Measurements from ENCODE around the gene ELMOD1.

ELMOD1 gene

GRCh38 chr11:107590460-107591377 lies at the start of gene ELMOD1:
TSS of gene ELMOD1 (plus strand) at chr11:107591147. CDS start at chr11:107618190, 27,043 bp downstream.
- peak within 1 kb of the TSS; percentile 74 for H3K4me3 ChIP-seq (ENCODE audit: low read depth, low read length)
- peaks cover 31% of the 10 kb centered on the region for H3K27me3 ChIP-seq (replicated peaks)
- no peak for TF ChIP-seq CTCF (IDR thresholded peaks at IDR 0.05; ENCODE audit: low read depth, low read length, missing control alignments)
- peak; percentile 24 for DNase-seq
- in situ Hi-C loops (cut with HindIII; ENCODE audit: low pct_ligation_motif_present, low sequenced_read_pairs), result no loop called here
- H3K36me3 ChIP-seq (replicated peaks), result no peaks in the 10 kb centered on the region
- no peak within 1 kb of the TSS for H3K27ac ChIP-seq

GRCh38 chr11:107545101-107545514 lies 45.8 kb upstream of the ELMOD1 start:
- in situ Hi-C loops (cut with HindIII; ENCODE audit: low pct_ligation_motif_present, low sequenced_read_pairs), result no loop called here
- H3K27me3 ChIP-seq (replicated peaks), result no peaks in the 10 kb centered on the region
- H3K4me3 ChIP-seq (ENCODE audit: low read depth, low read length), result no peak overlapping the region
- peak; percentile 74 for DNase-seq
- H3K36me3 ChIP-seq (replicated peaks), result peaks cover under 1% of the 10 kb centered on the region
- H3K27ac ChIP-seq, result peak overlapping the region; percentile 88
- no peak for TF ChIP-seq CTCF (IDR thresholded peaks at IDR 0.05; ENCODE audit: low read depth, low read length, missing control alignments)

- DNase-seq, result no peak
- H3K27ac ChIP-seq, result no peak overlapping the region
- peaks cover 4% of the 10 kb centered on the region for H3K36me3 ChIP-seq (replicated peaks)
- no peak for TF ChIP-seq CTCF (IDR thresholded peaks at IDR 0.05; ENCODE audit: low read depth, low read length, missing control alignments)
- no peaks in the 10 kb centered on the region for H3K27me3 ChIP-seq (replicated peaks)
- no peak overlapping the region for H3K4me3 ChIP-seq (ENCODE audit: low read depth, low read length)
- in situ Hi-C loops (cut with HindIII; ENCODE audit: low pct_ligation_motif_present, low sequenced_read_pairs), result no loop called here
These were observed 43.0 kb upstream of the ELMOD1 start for GRCh38 chr11:107547961-107548360.

GRCh38 chr11:107549253-107549953 lies 41.5 kb upstream of the ELMOD1 start:
- peak; percentile 25 for DNase-seq
- Histone ChIP-seq H3K36me3 (replicated peaks) (peaks cover 4% of the 10 kb centered on the region), H3K27ac (no peak overlapping the region), H3K27me3 (replicated peaks) (no peaks in the 10 kb centered on the region), H3K4me3 (ENCODE audit: low read depth, low read length) (no peak overlapping the region)
- TF ChIP-seq CTCF (IDR thresholded peaks at IDR 0.05; ENCODE audit: low read depth, low read length, missing control alignments), result peak; percentile 79
- in situ Hi-C loops (cut with HindIII; ENCODE audit: low pct_ligation_motif_present, low sequenced_read_pairs), result no loop called here

- in situ Hi-C loops (cut with HindIII; ENCODE audit: low pct_ligation_motif_present, low sequenced_read_pairs), result loop anchor here (25.0 kb wide), 1 partner anchor 137 kb away; no protein-coding TSS in a partner anchor
- no peaks in the 10 kb centered on the region for H3K27me3 ChIP-seq (replicated peaks)
- peaks cover 4% of the 10 kb centered on the region for H3K36me3 ChIP-seq (replicated peaks)
- H3K4me3 ChIP-seq (ENCODE audit: low read depth, low read length), result no peak overlapping the region
- TF ChIP-seq CTCF (IDR thresholded peaks at IDR 0.05; ENCODE audit: low read depth, low read length, missing control alignments), result no peak
- DNase-seq, result no peak
- H3K27ac ChIP-seq, result no peak overlapping the region
These were observed 41.0 kb upstream of the ELMOD1 start for GRCh38 chr11:107549954-107550285.
